Measurements from ENCODE around the gene ZNF117.
"Not testable (repeated sequence)": the region's sequence is repeated elsewhere in the genome, so short reads cannot be mapped to it uniquely, and the experiment has no call there.

Gene ZNF117

DNA sequence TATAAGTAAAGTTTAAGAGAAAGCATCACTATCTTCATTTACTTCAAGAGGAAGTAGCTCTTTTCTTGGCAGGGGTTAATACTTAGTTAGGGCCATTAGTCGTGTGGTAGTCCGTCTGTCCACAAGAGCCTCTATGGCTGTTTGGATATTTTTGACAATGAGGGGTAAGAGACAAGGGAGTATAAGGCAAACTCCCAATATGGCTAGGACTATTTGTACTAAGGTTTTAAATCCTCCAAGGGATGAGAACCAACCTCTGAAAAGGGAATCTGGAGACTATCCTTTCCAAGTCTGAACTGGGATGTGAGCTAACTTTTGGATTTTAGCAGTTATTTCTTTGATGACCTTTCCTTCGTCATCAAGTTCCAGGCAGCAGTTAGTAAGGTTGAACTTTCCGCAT, at the start of gene ZNF117:
Gene ZNF117, minus strand, starts transcription at position 101 of the 400 bp plus-strand sequence.
- DNase-seq: no peak

- peak in 1 of 4 experiments; percentile 1 for DNase-seq
These were observed 47.9 kb upstream of the ZNF117 start for GRCh38 chr7:65038767-65039166.

DNA sequence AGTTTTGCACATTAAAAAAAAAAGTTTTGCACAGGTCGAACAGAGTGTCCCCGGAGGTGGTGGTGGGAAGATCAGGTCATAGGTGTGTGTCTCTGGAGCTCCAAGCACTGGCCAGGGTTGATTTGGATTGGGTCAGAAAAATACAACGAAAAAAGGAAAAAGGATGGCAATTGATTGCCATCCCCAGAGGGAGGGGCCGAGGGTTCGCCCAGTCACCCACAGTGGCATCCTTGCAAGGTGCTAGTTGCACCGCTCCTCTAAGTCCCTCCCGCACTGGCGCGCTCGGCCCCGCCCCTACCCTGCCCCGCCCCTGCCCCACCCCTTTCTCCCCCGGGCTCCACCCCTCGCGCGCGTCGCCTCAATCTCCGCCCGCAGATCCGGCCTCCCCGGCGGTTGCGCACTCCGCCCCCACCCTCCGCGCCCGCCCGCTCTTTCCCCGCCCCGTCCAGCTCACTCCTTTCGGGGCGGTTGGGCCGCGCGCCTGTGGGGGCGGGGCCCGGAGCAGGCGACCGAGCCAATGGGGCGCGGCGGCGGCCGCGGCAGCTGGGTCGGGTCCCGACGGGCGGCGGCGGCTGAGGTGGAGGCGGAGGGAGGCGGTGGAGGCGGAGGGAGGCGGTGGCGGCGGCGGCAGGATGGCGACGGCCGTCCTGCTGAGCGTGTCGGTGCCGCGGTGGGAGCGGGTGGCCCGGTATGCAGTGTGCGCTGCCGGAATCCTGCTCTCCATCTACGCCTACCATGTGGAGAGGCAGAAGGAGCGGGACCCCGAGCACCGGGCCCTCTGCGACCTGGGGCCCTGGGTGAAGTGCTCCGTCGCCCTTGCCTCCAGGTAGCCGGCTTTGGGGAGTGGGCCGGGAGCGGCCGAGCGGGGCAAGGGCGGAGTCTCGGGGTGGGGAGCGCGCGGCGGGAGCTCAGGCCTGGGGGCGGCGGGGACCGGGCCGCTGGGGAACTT, 47.2 kb upstream of the ZNF117 start:
- DNase-seq: peak; percentile 84 to 94 (median 90)

- not testable (repeated sequence) for DNase-seq
These were observed 45.7 kb upstream of the ZNF117 start for GRCh38 chr7:65036526-65036925.

GRCh38 chr7:65035469-65035868, 44.6 kb upstream of the ZNF117 start:
- not testable (repeated sequence) for DNase-seq

GRCh38 chr7:65034120-65034782, 43.4 kb upstream of the ZNF117 start:
- DNase-seq: not testable (repeated sequence)

GRCh38 chr7:65033391-65033790, 42.6 kb upstream of the ZNF117 start:
- DNase-seq: not testable (repeated sequence)

- DNase-seq: not testable (repeated sequence)
These were observed 34.2 kb upstream of the ZNF117 start for GRCh38 chr7:65025023-65025422.

- not testable (repeated sequence) for DNase-seq
These were observed 30.1 kb upstream of the ZNF117 start for GRCh38 chr7:65020978-65021377.

- not testable (repeated sequence) for DNase-seq
These were observed 19.0 kb upstream of the ZNF117 start for GRCh38 chr7:65009881-65010280.

GRCh38 chr7:65009394-65009793, 18.6 kb upstream of the ZNF117 start:
- DNase-seq: not testable (repeated sequence)

GRCh38 chr7:65007036-65007435, 16.2 kb upstream of the ZNF117 start:
- not testable (repeated sequence) for DNase-seq

GRCh38 chr7:65006094-65006992, 15.5 kb upstream of the ZNF117 start, which contains the start of gene ERV3-1:
ERV3-1 (minus strand) TSS chr7:65006687; CDS start chr7:64993026, 13,661 bp downstream.
- DNase-seq: peak; percentile 74 to 87 (median 78)

GRCh38 chr7:65004575-65004974, 13.7 kb upstream of the ZNF117 start:
- DNase-seq: no peak

- no peak for DNase-seq
These were observed 12.2 kb upstream of the ZNF117 start for GRCh38 chr7:65002972-65003585.

- DNase-seq: no peak
These were observed 10.5 kb upstream of the ZNF117 start for GRCh38 chr7:65001291-65001814.

DNA sequence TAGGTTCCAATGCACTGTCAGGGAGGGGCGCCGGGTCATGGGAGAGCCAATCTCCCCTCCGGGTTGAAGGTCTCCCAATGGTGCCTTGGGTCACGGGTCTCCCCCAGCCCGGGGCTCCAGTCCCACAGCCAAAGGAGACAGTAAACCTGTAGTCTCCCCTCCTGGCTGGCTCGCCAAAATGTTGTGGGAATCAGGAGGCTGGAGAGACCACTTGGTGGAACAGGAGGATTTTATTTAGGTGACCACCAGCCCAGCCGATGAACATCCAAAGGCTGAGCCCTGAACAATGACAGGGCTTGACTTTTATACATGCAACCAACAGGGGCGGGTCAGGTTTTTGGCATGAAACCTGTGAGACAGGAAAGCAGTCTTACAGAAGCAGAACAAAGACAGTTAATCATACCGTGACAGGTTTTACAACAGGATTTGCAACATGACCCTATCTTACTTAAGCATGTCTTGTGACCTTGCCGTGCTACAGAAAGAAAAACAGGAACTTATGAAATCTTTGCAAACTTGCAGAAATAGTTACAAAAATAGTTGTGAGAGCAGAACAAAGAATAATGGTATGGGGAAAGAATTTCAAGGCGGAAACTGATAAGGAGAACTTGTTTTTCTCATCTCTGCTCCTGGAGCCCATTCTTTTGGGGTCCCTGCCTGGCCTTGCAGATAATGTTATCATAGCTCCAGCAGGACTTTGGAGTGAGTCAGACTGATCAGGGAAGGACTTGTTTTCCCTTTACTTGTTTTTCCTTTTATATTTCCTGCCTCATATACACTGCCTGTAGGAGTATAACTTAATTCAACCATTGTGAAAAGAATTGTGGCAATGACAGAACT, 8.5 kb upstream of the ZNF117 start:
- no peak for DNase-seq

- DNase-seq: no peak
These were observed 8.0 kb upstream of the ZNF117 start for GRCh38 chr7:64998865-64999164.

- DNase-seq: no peak
These were observed 7.1 kb upstream of the ZNF117 start for GRCh38 chr7:64997927-64998391.

DNA sequence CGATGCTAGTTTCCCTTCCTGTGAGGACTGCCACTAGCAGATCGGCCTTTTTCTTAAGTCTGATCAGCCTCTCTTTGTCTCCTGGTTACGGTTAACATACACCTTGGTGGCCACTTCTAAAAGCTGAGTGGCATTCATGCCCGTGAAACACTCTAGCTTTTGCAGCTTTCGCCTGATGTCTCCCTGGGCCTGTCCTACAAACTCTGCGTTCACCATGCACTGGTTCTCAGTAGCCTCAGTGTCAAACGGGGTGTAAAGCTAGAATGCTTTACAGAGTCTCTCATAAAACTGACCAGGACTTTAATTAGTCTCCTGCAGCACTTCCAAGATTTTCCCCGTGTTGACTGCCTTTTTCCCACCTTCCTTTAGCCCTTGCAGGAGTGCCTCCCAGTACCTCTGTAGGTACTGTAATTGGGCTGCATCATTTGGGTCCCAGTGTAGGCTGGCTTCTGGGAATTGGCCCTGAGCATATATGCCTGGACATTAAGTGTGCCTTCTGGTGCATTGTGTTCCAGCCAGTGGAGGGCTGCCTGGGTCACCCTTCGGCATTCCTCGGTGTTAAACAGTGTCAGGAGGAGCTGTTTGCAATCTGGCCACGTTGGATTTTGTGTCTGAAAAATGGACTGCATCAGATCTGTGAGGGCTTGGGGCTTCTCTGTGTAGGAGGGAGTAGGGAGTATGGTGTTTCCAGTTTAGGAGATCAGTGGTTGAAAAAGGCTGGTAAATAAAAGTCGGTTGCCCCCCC, 6.5 kb upstream of the ZNF117 start:
- no peak for DNase-seq

All from activated CD4-positive, CD25-positive, alpha-beta regulatory T cell (primary cell).